ENCODE measurements around the gene PLTP. TPM values are rescaled to one million over a fixed set of nuclear protein-coding genes. Genes with fewer than 3 reads are reported as not detected.

The PLTP gene
- total and polyA plus RNA-seq, 2 of the 13 experiments (the other 11 are each of a cell fraction or from before 2014, with no cell fraction given) = 16.9 to 28.6 TPM

DNA sequence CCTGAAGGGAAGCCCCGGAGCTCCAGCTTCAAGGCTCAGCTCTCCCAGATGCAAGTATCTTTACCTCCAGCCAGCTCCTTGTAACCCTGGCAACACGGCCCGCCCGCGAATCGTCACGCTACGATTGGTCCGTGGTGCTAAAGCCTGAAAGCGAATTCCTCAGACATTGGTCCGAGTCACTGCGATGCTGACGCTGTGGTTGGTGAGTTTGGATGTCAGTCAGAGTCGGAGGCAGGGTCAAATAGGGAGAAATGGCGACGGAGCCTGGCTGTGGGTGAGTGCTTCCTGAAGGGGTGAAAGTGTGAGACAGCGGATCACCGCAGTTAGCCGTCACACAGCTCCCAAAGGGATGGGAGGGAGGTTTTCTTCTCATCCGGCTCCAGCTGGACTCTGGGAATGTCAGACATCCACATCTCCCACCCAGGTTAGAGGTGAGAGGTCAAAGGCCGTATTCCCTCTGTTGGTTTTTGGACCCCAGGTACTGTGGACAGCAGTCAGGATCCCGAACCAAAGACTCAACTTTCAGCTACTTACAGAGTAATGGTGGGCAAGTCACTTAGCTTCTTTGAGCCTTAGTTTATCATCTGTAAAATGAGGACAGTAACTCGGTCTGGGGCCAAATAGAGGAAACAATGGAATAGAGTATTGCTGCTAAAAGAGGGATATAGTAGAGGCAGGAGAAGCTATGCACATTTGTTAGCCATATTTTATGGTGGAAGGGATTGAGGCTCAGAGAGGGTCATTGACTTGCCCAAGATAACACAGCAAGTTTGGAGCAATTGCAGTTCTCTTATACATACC is 30.8 kb downstream of the PLTP start, which contains the start of gene ZSWIM1 (continued):
- peak; percentile 83 for TF ChIP-seq PPARG (CRISPR knock-in tag; conservative IDR thresholded peaks at IDR 0.05)
- peak in 1 of 2 experiments; percentile 84; a peak in 2 of 4 replicates for TF ChIP-seq REST (IDR thresholded peaks at IDR 0.05; ENCODE audit: borderline replicate concordance in 1 of 2, low read depth in 1 of 2, low read length in 2 of 2)
- TF ChIP-seq ZMYM2 (CRISPR knock-in tag; IDR thresholded peaks at IDR 0.05) = no peak
- TF ChIP-seq, protein P1, sequence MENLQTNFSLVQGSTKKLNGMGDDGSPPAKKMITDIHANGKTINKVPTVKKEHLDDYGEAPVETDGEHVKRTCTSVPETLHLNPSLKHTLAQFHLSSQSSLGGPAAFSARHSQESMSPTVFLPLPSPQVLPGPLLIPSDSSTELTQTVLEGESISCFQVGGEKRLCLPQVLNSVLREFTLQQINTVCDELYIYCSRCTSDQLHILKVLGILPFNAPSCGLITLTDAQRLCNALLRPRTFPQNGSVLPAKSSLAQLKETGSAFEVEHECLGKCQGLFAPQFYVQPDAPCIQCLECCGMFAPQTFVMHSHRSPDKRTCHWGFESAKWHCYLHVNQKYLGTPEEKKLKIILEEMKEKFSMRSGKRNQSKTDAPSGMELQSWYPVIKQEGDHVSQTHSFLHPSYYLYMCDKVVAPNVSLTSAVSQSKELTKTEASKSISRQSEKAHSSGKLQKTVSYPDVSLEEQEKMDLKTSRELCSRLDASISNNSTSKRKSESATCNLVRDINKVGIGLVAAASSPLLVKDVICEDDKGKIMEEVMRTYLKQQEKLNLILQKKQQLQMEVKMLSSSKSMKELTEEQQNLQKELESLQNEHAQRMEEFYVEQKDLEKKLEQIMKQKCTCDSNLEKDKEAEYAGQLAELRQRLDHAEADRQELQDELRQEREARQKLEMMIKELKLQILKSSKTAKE (CRISPR knock-in tag; IDR thresholded peaks at IDR 0.05; ENCODE audit: borderline replicate concordance) = no peak
- peak; percentile 78 for TF ChIP-seq HDAC2 (CRISPR knock-in tag; IDR thresholded peaks at IDR 0.05)
- TF ChIP-seq ZBTB43 (CRISPR knock-in tag; conservative IDR thresholded peaks at IDR 0.05) = no peak
- no peak for TF ChIP-seq ZNF879 (CRISPR knock-in tag; IDR thresholded peaks at IDR 0.05)
- TF ChIP-seq RAD21 (CRISPR knock-in tag; IDR thresholded peaks at IDR 0.05) = peak; percentile 34; the same call in 1 of the 2 replicates
- TF ChIP-seq GLI4 (CRISPR knock-in tag; IDR thresholded peaks at IDR 0.05; ENCODE audit: borderline replicate concordance) = peak; percentile 91
- TF ChIP-seq, protein P2, sequence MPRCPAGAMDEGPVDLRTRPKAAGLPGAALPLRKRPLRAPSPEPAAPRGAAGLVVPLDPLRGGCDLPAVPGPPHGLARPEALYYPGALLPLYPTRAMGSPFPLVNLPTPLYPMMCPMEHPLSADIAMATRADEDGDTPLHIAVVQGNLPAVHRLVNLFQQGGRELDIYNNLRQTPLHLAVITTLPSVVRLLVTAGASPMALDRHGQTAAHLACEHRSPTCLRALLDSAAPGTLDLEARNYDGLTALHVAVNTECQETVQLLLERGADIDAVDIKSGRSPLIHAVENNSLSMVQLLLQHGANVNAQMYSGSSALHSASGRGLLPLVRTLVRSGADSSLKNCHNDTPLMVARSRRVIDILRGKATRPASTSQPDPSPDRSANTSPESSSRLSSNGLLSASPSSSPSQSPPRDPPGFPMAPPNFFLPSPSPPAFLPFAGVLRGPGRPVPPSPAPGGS (CRISPR knock-in tag; IDR thresholded peaks at IDR 0.05) = 0 out of 2 replicates have a peak, but pooled peaks have one; percentile 82
- TF ChIP-seq CHD4 (IDR thresholded peaks at IDR 0.05; ENCODE audit: borderline replicate concordance, low read length) = no peak
- TF ChIP-seq KLF11 (CRISPR knock-in tag; IDR thresholded peaks at IDR 0.05) = peak; percentile 85; the same call in 1 of the 2 replicates
- peak; percentile 64; the same call in 1 of the 2 replicates for TF ChIP-seq NR0B2 (CRISPR knock-in tag; IDR thresholded peaks at IDR 0.05)
- TF ChIP-seq CBX2 (IDR thresholded peaks at IDR 0.05; ENCODE audit: low read depth, low read length) = no peak
- no peak for TF ChIP-seq CBX2 (CRISPR knock-in tag; IDR thresholded peaks at IDR 0.05; ENCODE audit: low read depth)
- 0 out of 2 replicates have a peak, but pooled peaks have one; percentile 41 for TF ChIP-seq SIX4 (CRISPR knock-in tag; IDR thresholded peaks at IDR 0.05)
- TF ChIP-seq BORCS8-MEF2B (CRISPR knock-in tag; IDR thresholded peaks at IDR 0.05) = peak; percentile 88
- no peak for TF ChIP-seq ZNF572 (CRISPR knock-in tag; IDR thresholded peaks at IDR 0.05)
- TF ChIP-seq DNMT3B (CRISPR knock-in tag; conservative IDR thresholded peaks at IDR 0.05) = peak; percentile 92
- peak; percentile 78 for TF ChIP-seq CHD2 (IDR thresholded peaks at IDR 0.05; ENCODE audit: low read depth, low read length)
- peak; percentile 48; the same call in 1 of the 2 replicates for TF ChIP-seq ARNT2 (CRISPR knock-in tag; IDR thresholded peaks at IDR 0.05; ENCODE audit: low read depth)

Data from HepG2 (cell line).